Stimulated activated CD4-positive, alpha-beta T cell treated with anti-CD3 and anti-CD28 coated beads, Interleukin-12 subunit alpha, Interleukin-12 subunit beta, amount 100 ng/mL, for 48 hours (primary cell): ENCODE measurements around the gene NCBP3.

Experiments
- DNase-seq, 3 donors: peaks; one replicate each; pipeline ENCODE4 v3.0.0-alpha.2; 2020; ENCODE audit warnings: low read depth in 2 of 3, low spot score in 1 of 3

NCBP3 gene, protein sequence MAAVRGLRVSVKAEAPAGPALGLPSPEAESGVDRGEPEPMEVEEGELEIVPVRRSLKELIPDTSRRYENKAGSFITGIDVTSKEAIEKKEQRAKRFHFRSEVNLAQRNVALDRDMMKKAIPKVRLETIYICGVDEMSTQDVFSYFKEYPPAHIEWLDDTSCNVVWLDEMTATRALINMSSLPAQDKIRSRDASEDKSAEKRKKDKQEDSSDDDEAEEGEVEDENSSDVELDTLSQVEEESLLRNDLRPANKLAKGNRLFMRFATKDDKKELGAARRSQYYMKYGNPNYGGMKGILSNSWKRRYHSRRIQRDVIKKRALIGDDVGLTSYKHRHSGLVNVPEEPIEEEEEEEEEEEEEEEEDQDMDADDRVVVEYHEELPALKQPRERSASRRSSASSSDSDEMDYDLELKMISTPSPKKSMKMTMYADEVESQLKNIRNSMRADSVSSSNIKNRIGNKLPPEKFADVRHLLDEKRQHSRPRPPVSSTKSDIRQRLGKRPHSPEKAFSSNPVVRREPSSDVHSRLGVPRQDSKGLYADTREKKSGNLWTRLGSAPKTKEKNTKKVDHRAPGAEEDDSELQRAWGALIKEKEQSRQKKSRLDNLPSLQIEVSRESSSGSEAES

DNA sequence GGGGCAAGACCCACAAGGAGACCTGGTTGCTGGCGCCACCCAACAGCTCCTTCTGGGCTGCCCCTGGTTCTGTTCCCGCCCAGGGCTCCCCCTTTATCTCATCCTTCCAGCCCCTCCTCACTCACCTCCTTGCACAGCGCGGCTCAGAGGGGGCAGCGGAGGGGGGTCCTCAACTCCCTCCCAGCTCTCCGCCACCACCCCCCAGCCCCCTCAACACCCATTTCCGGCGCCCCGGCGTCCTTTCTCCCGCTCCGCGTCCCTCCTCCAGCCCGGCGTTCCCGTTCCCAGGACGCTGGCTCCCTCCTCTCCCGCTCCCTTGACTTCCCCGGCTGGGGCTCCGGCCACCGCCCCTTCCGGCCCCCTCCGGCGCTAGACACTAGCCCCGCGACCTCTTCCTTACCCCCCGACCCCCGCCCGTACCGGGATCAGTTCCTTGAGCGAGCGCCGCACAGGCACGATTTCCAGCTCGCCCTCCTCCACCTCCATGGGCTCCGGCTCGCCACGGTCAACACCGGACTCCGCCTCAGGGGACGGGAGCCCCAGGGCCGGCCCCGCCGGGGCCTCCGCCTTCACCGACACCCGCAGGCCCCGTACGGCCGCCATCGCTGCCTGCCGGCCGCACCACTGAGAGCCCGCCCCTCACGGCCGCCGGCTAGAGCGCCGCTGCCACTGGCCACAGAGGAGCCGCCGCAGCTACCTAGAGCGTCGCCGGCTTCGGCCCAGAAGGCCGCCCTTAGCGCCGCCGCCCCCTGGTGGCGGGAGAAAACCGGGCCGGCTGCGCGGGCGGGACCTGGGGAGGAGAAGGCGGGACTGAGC is at the start of gene NCBP3:
TSS of gene NCBP3 (minus strand) at position 626 of the 816 bp plus-strand sequence. CDS start at position 603, 23 bp downstream.
- peak; percentile 85 to 88 (median 86) for DNase-seq

DNA sequence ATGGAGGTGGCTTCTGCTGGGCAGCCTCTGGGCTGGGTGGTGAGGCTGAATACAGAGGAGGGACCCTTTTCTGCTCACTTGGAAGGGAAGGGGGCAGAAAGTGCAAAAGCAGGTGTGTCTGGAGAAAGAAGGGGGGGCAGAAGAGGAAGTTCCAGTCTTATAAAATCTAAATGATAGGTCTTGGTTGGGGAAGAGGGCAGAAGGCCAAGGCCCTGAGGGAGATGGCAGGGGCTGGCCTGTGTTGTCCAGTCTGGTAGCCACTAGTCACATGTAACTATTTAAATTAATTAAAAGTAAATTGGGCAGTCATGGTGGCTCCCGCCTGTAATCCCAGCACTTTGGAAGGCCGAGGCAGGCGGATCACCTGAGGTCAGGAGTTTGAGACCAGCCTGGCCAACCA is 49.3 kb upstream of the NCBP3 start:
- DNase-seq: no peak

GRCh38 chr17:3894911-3895343 is 48.9 kb upstream of the NCBP3 start:
- no peak for DNase-seq

GRCh38 chr17:3894188-3894587 is 48.1 kb upstream of the NCBP3 start:
- DNase-seq: no peak

DNA sequence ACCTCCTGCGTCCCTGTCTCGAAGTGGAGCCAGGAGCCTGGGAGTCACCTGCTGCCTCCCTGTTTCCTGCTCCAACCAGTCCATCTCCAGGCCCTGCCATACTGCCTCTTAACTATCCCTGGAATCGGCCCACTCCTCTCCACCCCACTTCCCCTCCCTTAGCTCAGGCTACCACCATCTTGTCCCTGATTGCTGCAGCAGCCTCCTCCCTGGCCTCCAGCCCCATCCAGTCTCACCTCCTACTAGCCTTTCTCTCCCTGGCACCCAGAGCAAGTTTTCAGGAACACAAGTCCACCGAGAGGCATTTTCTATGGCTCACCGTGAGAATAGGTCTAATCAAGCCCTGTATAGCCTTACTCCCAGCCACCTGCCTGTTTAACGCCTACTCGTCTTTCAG is 47.7 kb upstream of the NCBP3 start:
- DNase-seq: no peak

DNA sequence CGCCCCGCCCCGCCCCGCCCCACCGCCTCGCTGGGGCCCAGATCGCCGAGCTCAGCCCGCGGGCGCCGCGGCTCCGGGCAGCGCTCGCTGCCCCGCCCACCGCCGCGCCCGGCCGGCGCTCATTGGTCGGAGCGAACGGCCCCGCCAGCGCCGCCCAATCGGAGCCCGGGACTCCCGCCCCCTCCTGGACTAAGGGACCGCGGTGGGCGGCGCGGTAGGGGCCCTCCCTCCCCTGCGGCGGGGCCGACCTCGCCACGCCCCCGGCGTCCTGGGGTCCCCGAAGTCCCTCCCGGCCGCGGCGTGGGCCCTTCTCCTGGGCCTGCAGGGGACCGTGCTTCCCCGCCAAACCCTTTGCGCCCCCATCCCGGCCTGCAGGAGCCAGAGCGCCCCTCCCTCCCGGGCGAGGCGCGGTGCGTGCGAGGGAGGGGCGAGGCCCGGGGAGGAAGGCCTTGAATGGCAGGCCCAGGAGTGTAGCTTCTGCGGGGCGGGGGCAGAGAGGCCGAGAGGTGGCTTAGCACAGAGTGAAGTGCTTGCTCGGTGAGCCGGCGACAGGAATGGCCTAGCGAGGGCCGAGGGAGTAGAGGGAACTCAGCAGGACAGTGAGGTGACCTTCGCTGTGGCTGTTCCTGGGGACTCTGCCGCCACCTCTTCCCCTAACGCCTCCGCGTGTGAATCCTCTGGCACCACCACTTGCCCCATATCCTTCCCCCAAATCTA is 47.1 kb upstream of the NCBP3 start, which contains the start of gene CAMKK1:
TSS of gene CAMKK1 (minus strand) at position 51 of the 717 bp plus-strand sequence. CDS start 7,366 bp downstream, outside the sequence.
- peak; percentile 73 to 88 (median 81) for DNase-seq

GRCh38 chr17:3892095-3892998 is 46.3 kb upstream of the NCBP3 start:
- peak; percentile 27 to 38 (median 34) for DNase-seq

GRCh38 chr17:3891626-3892094 is 45.6 kb upstream of the NCBP3 start:
- no peak for DNase-seq

GRCh38 chr17:3890878-3891219 is 44.8 kb upstream of the NCBP3 start:
- DNase-seq: no peak

DNA sequence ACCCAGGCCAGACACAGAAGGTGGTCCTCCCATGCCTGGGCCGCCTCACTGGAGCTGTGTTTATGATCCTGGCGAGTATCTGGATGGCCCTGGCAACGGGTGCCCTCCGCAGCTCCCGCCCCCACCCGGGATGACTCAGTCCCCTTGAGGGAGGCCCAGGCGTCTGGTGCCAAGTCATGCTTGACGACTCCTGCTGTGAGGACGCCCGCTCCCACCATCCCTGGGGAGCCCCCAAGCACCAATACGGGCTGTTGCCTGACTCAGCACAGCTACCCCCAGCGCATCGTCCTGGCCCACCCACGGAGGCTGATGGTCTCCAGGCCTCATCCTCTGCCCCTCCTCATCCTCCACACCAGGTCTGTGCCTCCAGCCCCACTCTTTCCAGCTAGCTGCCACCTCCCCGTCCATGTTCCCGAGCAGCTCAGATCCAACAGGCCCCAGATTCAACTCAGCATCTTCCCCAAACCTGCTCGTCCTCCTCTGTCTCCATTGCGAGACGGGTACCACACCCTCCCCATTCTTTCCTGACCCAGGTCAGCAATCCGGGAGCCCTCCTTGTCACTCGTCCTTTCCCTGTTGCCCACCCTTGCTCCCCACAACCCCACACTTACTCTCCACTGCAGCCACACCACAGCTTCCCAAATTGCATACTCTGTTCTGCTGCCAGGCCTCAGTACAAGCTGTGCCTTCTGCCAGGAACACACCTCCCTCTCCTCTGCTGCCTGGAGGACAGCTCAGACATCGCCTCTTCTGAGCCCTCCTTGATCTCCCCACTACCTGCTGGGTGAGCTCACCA is 44.2 kb upstream of the NCBP3 start:
- no peak for DNase-seq

- DNase-seq: no peak
Measured at GRCh38 chr17:3889325-3890012, 43.4 kb upstream of the NCBP3 start.

DNA sequence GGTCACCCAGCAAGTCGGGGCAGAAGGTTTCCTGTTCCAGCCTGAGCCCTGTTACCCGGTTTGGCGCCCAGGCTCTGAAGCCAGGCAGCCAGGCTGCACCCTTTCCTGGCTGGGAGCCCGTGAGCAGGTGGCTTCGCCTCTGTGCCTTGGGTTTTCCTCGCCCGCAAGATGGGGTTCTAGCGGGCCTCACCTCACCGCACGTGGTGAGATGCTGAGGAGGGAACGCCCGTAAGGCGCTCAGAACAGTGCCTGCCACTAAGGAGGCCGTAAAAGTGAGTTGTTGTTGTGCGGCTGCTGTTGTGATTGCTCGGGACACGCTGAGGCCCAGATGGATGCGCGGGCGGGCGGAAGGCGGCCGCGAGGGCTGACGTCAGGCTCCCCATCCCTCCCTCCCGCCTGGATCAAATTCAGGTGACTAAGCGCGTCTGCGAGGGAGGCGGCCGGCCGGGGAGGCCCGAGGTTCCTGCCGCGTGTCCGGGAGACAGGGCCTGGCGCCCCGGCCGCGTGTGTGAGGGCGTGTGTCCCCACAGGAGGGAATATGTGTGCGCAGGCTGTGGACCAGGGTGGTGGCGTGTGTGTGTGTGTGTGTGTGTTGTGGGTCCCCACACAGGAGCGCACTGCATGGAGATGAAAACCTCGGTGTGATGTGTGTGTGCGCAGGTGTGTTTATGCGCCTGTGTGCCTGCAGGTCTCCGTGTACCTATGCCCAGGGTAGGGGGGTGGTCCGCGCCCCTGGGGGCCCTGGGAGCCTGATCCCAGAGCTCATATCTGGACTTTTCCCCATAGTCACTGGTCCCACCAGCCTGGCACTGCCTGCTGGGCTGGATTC is 42.5 kb upstream of the NCBP3 start:
- no peak for DNase-seq

GRCh38 chr17:3887804-3888203 is 41.8 kb upstream of the NCBP3 start:
- no peak for DNase-seq

DNA sequence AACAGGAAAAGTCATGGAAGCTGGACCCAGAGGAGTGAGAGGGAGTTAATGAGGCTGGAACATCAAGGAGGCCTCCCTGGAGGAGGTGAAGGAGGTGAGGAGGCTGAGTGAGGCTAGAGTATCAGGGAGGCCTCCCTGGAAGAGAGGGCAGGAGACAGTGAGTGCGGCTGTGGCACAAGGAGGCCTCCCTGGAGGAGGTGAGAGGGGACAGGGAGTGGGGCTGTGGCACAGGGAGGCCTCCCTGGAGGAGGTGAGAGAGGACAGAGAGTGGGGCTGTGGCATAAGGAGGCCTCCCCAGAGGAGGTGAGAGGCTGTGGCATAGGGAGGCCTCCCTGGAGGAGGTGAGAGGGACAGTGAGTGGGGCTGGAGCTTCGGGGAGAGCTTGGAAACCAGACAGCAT is 41.3 kb upstream of the NCBP3 start:
- no peak for DNase-seq

DNA sequence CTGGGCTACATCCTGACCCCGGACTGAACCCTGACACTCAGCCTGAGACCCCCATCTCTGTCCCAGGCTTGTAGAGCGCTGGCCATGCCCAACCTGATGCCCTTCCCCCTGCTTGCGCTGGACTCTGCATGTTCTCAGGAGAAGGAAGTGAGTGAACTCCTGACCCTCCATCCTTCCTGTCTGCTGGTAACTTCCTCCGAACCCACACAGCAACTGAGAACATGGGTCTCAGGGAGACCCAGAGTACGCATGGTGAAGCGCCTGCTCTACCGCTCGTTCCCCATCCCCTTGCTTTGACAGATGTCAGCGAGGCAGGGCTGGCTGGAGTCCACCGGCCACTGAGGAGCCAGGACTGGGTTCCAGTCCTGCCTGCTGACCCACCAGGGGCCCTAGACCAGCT is 40.7 kb upstream of the NCBP3 start:
- DNase-seq: no peak

DNA sequence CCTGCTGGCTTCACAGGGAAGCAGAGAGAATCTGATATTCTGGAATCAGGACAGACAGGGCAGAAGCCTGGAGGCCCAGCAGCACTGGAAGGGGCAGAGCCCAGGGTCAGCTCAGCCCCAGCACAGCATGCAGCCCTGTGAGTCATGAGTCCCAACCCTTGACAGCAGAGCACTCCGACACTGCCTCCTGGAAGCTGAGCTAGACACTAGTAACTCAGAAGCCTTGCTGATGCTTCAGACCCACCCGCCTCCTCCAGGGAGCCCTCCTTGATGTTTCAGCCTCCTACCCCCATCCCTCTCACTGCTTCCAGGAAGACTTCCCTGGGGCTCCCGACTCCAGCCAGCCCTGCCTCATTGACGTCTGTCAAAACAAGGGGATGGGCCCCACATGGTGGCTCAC is 39.9 kb upstream of the NCBP3 start:
- no peak for DNase-seq

DNA sequence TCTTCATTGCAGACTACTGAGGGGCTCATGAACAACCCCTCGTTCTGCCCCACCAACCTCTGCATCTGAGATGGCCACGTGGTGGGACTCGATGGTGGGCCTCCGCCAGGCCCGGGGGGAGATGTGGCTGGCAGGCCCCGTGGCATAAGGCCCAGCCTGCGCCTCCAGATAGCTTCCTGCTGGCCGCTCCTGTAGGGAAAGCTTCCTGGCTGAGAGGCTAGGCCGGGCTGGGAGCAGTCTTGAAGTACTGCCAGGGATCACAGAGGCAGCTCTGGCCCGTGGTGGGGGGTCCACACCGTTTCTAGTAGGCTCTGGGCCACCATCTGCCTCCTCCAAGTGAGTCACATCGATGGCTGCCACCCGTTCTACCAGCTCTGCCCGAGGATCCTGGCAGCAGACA is 39.2 kb upstream of the NCBP3 start:
- no peak for DNase-seq

GRCh38 chr17:3884188-3884587 is 38.1 kb upstream of the NCBP3 start:
- DNase-seq: no peak
